Measurements from ENCODE around the gene RERG.

GRCh38 chr12:15116983-15117382 lies 104.2 kb downstream of the RERG start:
- no peak for TF ChIP-seq CTCF (IDR thresholded peaks at IDR 0.05; ENCODE audit: low read length)
- TF ChIP-seq EZH2phosphoT487 (IDR thresholded peaks at IDR 0.05; ENCODE audit: low read length) = no peak
- no peak for TF ChIP-seq EZH2 (optimal IDR thresholded peaks at IDR 0.05; ENCODE audit: low read depth, low read length)
